Activated T-cell treated with anti-CD3 and anti-CD28 coated beads for 1 hour (primary cell): ENCODE data around the gene EGFL8.
A peak's percentile ranks its signal among the peaks of the same experiment; 100 is the strongest.

Source experiments
- DNase-seq: peaks from one replicate; pipeline ENCODE4 v3.0.0-alpha.2; 2020; ENCODE audit warnings: low read depth

The EGFL8 gene

GRCh38 chr6:32146687-32147086 is 17.7 kb upstream of the EGFL8 start:
- no peak for DNase-seq

DNA sequence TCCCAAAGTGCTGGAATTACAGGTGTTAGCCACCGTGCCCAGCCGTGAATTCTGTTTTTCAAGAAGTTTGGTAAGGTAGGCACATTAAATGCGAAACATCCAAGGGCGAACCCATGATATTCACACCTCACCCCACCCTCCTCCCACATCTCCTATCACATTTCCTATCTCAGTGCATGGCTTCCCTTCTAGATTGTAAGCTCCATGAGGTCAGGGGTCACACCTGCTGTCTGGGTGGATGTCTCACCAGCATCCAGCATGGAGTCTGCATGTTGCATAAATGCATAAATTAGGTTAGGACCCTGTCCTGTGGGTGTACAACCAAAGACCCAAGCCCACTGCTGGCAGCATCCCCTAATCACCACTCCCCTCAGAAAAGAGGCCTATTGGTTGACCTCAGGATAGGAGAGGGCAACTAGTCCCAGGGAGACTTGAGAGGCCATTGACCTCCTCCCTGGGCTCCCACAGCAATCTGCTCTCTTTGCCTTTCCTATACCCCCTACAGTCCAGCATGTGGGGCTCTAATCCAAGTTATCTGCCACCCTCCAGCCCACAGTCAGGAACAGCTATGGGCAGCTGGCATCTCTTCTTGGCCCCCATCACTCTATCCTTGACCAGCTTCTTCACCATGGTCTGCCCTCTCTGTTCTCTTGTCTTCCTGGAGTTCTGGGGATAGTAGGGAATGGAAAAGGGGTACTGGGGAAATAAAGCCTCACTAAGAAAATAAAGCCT is 16.8 kb upstream of the EGFL8 start:
- no peak for DNase-seq

GRCh38 chr6:32148289-32149091 is 15.9 kb upstream of the EGFL8 start:
- DNase-seq: peak; percentile 57

DNA sequence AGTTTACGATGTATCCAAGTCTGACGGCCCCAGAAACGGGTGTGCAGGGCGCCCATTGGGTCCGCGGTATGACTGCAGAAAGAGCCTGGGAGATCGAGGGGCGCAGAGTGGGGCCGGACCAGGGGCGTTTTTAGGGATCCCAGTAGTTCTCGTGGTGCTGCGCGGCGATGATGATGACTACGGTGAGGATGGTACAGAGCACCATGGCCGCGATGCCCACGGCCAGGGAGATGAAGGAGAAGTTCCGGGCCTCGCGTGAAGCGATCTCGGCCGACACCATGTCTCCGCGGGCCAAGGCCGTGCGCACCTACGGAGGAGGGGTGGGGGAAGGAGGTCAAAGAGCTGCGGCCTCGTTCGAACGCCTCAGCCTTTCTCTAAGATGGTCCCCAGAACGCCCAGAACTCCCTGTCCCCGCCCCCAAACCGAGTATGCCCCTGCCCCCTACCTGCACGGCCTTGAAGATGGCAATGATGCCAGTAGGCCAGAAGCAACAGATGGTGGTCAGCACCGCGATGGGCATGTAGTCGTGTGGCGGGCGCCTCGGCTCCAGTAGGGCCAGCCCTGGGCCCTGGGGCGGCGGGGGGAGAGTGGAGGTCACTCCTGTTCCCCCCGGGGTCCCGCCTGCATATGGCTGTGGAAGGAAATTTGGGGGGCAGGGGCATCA is 15.2 kb upstream of the EGFL8 start:
- no peak for DNase-seq

DNA sequence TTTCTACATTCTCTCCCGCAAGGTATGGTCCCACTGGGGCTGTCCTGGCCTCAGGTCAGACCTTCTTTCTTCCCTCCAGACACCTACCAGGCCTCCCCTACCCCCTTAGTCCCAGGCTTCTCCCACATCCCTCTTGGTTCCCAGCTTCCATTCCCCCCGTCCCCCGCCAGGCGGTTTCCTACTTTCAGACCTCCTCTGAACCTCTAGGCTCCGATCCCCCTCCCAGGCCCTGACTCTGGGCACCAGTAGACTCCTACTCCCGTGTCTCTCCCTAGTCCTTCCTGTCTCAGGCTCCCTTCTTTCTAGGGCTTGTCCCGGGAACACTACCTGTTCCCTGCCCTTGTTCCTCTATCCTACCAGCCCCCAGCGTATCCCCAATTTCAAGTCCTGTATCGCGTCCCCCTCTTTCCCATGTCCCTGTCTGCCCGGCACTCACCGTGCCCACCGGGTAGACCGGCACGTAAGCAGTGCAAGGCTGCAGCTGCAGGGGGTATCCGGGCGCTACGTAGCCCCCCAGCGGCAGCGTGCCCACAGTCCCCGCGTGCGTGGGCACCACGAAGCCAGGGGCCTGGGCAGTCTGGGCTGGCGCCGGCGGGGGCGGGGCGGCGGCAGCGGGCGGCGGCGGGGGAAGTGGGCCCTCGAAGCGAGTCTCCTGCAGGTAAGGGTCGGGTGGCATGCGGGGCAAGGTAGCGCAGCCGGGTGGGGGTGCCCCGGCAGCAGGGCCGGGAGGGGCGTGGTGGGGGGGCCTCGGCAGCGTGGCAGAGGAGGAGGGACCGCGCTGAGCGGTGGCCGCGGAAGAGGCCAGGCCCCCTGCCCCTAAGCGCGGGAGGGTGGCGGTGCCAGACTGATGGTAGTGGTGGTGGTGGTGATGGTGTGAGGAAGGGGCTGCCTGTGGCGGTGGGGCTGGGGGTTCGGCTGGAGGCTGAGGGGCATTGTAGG is 14.2 kb upstream of the EGFL8 start:
- DNase-seq: no peak

DNA sequence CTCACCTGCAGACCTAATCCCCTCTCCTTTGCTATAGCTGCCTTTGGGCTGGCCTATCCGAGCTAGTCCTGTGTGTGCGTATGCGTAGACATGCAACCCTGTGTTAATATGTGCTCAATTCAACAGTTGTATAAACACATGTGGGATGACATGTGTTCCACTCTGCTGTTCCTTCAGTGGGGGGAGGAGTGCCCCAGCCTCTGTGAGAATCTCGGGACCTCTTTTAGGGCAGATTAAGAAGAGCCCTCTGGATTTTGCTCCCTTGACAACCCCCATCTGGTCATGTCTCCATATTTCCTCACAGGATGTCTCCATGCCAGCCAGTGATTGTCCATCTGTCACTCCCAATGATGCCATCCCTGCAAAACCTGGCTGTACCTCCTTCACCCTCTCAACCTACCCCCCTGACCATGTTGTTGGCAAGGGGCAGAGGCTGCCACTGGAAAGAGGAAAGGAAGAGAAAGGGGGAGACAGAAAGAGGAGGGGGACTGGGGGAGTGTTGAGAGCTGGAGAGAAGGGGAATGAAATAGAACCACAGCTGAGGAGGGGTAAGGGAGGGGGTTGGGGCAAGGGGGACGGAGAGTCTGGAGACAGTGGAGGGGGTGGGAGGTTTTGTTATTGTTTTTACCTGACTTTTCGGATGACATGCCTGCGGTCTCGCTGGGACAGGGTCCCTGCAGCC is 13.1 kb upstream of the EGFL8 start:
- DNase-seq: no peak

- no peak for DNase-seq
Observed at GRCh38 chr6:32151863-32152768, 12.3 kb upstream of the EGFL8 start, which contains the start of gene PRRT1. PRRT1 (minus strand) TSS chr6:32151939; CDS start chr6:32151827, 112 bp downstream.

DNA sequence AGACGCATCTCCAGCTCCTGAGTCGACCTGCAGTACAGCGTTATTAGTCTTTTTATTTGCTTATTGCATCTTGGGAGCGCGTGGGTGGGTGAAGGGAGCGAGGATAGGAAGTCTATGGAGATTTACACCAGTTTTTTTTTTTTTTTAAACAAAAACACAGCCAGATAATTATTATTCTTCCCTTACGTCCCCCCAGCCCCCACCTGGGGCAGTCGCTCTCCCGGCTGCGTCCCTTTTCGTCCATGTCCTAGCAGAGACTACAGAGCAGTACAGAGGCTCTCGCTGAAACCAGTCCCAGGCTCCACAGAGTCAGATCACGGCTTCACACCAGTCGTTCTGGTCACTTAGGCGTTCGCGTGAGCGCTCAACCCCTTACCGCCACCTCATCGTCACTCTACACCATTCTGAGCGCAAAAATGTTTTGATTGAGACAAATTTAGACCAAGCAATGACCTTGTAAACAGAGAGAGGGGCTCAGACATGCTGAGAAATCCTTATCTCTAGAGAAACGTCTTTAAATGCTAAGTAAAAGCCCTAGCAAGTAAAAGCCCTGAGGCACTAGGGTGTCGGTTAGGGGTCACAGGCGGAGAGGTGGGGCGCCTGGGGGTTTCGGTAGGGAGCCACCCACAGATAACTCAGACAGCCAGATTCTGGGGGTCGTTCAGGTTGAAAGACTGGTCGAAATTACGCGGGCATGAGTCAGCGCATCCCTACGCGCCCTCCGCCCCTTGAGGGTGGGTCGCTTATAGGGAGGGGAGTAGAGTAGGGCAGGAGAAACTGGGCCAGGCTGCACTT is 11.4 kb upstream of the EGFL8 start:
- no peak for DNase-seq

DNA sequence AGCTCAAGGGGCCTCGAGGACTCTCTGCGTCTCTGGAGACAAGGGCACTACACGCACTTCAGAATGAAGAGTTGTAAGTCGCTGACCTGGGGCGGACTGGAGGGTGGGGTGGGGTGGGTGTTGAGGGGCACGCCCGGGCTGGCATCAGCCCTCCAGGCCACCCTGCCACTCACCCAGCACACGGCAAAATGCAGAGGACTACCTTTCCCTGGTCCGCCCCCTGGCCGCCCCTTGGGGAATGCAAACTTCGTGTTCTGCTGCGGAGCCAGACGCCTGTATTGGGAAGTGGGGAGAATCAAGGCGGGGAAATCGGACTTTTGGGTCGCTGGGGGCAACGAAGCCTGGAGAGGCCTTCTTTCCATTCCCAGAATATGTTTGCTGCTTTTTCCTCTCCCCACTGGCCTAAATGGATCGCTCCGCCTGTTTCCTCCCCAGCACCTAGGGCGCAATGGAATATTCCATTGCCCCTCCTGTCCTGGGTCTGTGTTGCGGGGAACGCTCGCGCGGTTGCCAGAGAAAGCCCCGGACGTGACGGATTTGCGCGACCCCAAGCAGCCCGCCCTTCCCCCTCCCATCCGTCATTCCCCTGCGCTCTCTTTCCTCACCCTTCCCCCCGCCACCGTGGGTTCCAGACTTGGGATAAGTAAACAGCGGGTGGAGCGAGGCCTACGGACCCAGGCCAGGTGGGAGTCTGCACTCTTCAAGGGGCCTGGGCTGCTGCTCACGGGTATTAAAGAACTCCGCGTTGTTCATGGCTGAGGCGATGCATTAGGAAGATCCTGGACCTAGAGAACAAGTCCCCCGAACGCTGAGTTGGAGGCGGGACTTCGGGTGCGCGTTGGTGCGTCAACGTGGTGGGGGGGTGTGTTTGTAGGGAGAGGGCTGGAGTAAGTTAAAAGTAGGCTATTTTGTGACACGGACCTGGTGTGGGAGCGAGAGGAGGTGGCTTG is 10.6 kb upstream of the EGFL8 start, which contains the start of gene PPT2:
TSS of gene PPT2 (plus strand) at position 578 of the 950 bp plus-strand sequence. CDS start 454 bp downstream, outside the sequence.
- DNase-seq: peak; percentile 66

DNA sequence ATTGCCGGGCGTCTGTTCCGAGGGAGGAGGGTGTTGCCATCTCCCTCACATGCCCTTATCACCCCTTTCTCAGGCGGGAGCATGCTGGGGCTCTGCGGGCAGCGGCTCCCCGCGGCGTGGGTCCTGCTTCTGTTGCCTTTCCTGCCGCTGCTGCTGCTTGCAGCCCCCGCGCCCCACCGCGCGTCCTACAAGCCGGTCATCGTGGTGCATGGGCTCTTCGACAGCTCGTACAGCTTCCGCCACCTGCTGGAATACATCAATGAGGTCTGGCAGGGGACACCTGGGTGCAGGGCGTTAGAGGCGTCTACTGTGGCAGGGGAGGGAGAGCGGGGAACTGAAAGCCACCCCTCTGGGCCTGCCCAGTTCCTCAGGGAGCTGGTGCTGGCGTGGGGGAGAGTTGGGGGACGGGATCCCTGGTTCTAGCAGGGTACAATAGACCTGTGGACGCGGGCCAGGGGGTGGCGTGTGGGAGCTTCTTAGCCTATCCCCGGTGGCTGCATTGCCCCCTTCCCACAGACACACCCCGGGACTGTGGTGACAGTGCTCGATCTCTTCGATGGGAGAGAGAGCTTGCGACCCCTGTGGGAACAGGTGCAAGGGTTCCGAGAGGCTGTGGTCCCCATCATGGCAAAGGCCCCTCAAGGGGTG is 9.8 kb upstream of the EGFL8 start:
- DNase-seq: peak; percentile 54

DNA sequence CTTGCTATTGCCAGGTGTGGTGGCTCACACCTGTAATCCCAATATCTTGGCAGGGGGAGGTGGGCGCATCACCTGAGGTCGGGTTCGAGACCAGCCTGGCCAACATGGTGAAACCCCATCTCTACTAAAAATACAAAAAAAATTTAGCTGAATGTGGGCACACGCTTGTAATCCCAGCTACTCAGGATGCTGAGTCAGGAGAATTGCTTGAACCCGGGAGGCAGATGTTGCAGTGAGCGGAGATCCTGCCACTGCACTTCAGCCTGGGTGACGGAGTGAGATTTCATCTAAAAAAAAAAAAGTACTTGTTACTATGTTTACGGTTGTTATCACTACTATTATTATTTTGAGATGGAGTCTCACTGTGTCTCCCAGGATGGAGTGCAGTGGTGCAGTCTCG is 7.5 kb upstream of the EGFL8 start:
- no peak for DNase-seq

DNA sequence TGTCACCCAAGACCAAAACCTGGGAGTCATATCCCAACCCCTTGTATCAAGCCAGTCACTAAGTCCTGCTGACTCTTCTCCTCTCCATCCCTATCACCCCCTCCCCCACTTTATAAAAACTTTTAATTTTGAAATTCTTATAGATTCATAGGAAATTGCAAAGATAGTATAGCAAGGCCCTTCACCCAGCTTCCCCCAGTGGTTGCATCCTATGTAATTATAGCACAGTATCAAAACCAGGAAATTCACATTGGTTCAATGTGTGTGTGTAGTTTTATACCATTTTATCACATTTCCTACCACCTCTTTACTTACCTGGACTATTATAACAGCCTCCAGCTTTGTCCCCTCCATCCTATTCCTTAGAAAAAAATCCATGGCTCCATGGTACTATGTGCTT is 6.3 kb upstream of the EGFL8 start:
- DNase-seq: no peak

DNA sequence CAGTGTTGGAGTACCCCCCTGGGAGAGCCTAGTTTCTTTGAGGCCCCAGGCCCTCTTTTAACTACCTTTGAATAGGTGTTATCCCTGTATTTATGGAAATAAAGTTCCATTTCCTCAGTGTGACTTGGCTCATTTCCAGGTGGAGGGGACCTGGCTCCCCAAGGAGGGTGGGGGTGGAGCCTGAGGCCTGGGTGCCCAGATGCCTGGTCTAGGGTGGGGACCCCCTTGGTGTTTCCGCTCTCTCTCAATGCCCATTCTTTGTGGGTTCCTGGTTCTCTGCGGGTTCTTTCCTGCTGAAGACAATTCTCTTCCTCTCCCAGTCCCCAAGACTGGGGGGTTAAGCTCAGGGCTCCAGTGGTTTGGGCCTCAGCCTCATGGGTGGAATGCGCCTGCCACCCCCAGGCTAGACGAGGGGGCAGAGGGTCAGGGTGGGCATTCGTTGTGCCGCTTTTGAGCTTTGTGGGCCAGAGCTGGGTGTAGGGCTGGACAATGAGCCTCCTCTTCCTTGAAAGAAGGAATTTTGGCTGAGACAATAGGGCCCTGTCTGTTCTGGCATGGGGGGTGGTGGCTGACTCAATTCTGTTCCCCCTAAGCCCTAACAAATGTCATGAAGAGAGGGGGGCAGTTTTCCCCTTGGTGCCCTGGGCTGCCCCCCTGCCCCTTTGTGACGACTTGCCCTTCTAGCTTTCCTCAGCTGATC is 686 bp upstream of the EGFL8 start:
- DNase-seq: no peak

DNA sequence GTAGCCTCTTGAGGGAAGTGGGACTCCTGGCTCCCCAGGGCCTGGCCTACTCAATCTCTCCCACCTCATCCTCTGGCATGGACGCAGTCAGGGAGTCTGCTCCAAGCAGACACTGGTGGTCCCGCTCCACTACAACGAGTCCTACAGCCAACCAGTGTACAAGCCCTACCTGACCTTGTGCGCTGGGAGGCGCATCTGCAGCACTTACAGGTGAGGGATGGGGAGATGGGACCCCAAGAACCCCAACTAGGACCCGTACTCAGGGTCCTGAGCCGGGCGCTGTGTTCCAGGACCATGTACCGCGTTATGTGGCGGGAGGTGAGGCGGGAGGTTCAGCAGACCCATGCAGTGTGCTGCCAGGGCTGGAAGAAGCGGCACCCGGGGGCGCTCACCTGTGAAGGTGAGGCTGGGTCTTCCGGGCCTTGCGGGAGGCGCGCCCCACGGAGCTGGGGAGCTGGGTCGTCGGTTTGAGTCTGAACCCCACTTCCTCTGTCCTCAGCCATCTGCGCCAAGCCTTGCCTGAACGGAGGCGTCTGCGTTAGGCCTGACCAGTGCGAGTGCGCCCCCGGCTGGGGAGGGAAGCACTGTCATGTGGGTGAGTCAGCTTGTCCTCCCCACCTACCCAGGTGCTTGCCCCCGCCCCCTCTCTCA is 2.1 kb downstream of the EGFL8 start:
- no peak for DNase-seq

GRCh38 chr6:32167154-32167760 is 2.9 kb downstream of the EGFL8 start:
- no peak for DNase-seq

DNA sequence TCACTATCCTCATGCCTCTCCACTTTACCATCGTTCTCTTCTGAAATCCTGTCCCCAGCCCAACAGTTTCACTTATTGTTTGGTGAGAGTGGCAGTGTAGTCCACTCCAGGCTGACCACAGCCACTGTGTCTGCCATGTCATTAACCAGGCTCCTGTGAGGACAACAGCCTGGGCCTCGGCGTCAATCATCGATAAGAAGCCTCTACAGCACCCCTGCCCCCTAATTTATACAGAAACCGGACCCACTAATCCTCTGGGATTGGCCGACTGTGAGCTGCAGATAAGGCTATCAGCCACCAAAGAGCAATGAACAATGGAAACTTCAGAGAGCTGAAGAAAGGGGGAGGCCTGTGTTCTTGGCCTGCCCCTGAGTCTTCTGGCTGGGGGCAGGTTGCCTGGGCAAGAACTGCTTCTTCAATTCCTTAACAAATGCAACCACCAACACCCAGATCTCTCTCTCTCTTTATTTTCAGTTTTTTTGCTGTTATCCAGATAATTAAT is 3.4 kb downstream of the EGFL8 start:
- DNase-seq: no peak
